ENCODE results near the gene CMTM1.
A peak's percentile ranks its signal among the peaks of the same experiment; 100 is the strongest.

- no peak for TF ChIP-seq POLR2A (IDR thresholded peaks at IDR 0.05)
- TF ChIP-seq CTCF (IDR thresholded peaks at IDR 0.05) = peak in 2 of 4 experiments; percentile 13 to 15
- no peak for TF ChIP-seq POLR2AphosphoS5 (IDR thresholded peaks at IDR 0.05)
- TF ChIP-seq EP300 (IDR thresholded peaks at IDR 0.05) = no peak
Measured at GRCh38 chr16:66551348-66551759, 14.9 kb upstream of the CMTM1 start.

Measured in sigmoid colon (tissue), 4 donors.